ENCODE data around the gene GNPNAT1.

- TF ChIP-seq CTCF (IDR thresholded peaks at IDR 0.05) (no peak), JUN (IDR thresholded peaks at IDR 0.05) (no peak), RAD21 (conservative IDR thresholded peaks at IDR 0.05 in 1 of 2, IDR thresholded peaks at IDR 0.05 in 1 of 2) (no peak)
Observed at GRCh38 chr14:52741865-52742264, 49.5 kb downstream of the GNPNAT1 start.

All from A549 (cell line).